Adipocyte (in vitro differentiated cells): ENCODE measurements around the gene SLC24A3.

ENCODE experiments used
- DNase-seq: peaks from one replicate; pipeline ENCODE4 v3.0.0-alpha.2; 2015; ENCODE audit warnings: low read depth
- H3K27me3 ChIP-seq: replicated peaks from 2 replicates; pipeline ENCODE4 v1.7.0; 2013; ENCODE audit warnings: mild to moderate bottlenecking, low read length, moderate library complexity; ENCODE audit not compliant: control insufficient read depth, insufficient read depth
- H3K36me3 ChIP-seq: 2 replicates; pipeline ENCODE4 v1.7.0; 2013; ENCODE audit warnings: low read length, mild to moderate bottlenecking, moderate library complexity; ENCODE audit not compliant: control insufficient read depth, insufficient read depth, severe bottlenecking
- H3K4me1 ChIP-seq: 2 replicates; pipeline ENCODE4 v1.7.0; 2013; ENCODE audit warnings: mild to moderate bottlenecking, low read length, moderate library complexity; ENCODE audit not compliant: control insufficient read depth, insufficient read depth
- H3K4me3 ChIP-seq: 2 replicates; pipeline ENCODE4 v1.7.0; 2013; ENCODE audit warnings: mild to moderate bottlenecking, low read length, moderate library complexity
- H3K9ac ChIP-seq: 2 replicates; pipeline ENCODE4 v1.7.0; 2013; ENCODE audit warnings: mild to moderate bottlenecking, low read length, moderate library complexity
- H3K9me3 ChIP-seq: 2 replicates; pipeline ENCODE4 v1.7.0; 2013; ENCODE audit warnings: mild to moderate bottlenecking, low read length, moderate library complexity; ENCODE audit not compliant: control insufficient read depth

SLC24A3 gene

GRCh38 chr20:19212469-19212815 lies at the start of gene SLC24A3:
TSS of gene SLC24A3 (plus strand) at chr20:19212642.
- Histone ChIP-seq H3K4me3 (peak within 1 kb of the TSS; percentile 74), H3K36me3 (no peaks in the 10 kb centered on the region), H3K27me3 (peaks cover 27% of the 10 kb centered on the region), H3K4me1 (peaks cover 19% of the 10 kb centered on the region), H3K9ac (peak within 1 kb of the TSS; percentile 39), H3K9me3 (no peaks in the 10 kb centered on the region)
- peak; percentile 46 for DNase-seq

DNA sequence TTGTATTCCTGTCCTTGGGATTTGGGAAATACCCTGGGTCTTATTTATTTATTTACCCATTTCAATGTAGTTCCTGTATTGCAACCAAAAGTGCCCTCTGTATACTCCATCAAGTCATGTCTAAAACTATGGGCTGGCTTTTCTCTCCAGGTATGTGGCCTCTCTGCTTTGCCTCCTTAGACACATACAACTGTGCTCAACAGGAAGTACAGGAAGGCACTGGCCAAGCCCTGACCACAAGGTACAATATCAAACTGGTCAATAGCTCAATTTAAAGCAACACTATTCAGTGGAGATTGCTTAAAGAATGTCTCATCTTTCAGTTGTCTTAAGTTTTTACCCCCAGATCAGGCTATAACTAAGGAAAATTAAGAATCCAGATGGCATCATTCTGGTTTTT lies 42.3 kb upstream of the SLC24A3 start:
- Histone ChIP-seq H3K4me1 (no peaks in the 10 kb centered on the region), H3K36me3 (no peaks in the 10 kb centered on the region), H3K9me3 (peaks cover 9% of the 10 kb centered on the region), H3K4me3 (no peak overlapping the region), H3K27me3 (no peaks in the 10 kb centered on the region), H3K9ac (no peak overlapping the region)
- DNase-seq, result no peak

DNA sequence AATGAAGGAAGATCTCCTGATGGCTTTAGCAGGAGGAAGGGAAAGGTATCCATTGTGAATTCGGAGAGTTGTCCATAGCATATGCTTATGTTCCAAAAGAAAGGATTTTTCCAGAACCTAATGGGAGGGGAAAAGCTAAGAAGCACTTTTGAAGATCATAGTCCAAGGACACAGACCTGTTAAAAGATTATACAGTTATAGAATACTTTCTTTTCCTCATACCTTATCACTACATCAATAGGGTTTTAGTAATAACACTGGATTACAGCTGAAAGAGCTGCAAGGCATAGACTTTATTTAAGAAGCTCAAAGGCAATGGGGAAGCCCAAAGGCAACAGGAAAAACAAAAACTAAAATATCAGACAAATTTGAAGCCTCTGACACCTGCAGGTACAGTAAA lies 39.8 kb upstream of the SLC24A3 start:
- Histone ChIP-seq H3K27me3 (no peaks in the 10 kb centered on the region), H3K36me3 (no peaks in the 10 kb centered on the region), H3K9me3 (peaks cover 11% of the 10 kb centered on the region), H3K9ac (no peak overlapping the region), H3K4me3 (no peak overlapping the region), H3K4me1 (peaks cover 7% of the 10 kb centered on the region)
- no peak for DNase-seq

DNA sequence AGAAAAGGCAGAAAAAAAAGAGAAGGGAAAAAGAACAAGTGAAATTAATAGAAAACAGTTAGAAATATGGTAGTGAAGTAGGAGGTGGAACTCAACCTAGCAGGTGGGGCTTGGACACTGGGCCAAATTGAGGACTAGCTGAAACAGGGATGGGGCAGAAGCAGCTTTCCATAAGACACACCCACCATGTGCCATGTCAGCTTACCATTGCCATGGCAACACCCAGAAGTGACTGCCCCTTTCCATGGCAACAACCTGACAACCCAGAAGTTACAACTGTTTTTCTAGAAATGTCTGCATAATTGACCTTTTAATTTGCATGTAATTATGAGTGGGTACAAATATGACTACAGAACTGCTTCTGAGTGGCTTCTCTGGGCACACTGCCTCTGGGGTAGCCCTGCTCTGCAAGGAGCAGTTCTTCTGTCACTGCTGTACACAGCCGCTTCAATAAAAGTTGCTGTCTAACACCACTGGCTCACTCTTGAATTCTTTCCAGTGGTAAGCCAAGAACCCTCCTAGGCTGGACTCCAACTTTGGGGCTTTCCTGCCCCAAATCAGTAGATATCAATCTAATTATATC lies 35.9 kb upstream of the SLC24A3 start:
- Histone ChIP-seq H3K27me3 (no peaks in the 10 kb centered on the region), H3K4me3 (no peak overlapping the region), H3K4me1 (peaks cover 17% of the 10 kb centered on the region), H3K9me3 (peaks cover 4% of the 10 kb centered on the region), H3K36me3 (no peaks in the 10 kb centered on the region), H3K9ac (no peak overlapping the region)
- DNase-seq, result no peak

GRCh38 chr20:19181552-19181951 lies 30.9 kb upstream of the SLC24A3 start:
- no peak for DNase-seq
- peaks cover 17% of the 10 kb centered on the region for H3K4me1 ChIP-seq
- H3K36me3 ChIP-seq, result no peaks in the 10 kb centered on the region

DNA sequence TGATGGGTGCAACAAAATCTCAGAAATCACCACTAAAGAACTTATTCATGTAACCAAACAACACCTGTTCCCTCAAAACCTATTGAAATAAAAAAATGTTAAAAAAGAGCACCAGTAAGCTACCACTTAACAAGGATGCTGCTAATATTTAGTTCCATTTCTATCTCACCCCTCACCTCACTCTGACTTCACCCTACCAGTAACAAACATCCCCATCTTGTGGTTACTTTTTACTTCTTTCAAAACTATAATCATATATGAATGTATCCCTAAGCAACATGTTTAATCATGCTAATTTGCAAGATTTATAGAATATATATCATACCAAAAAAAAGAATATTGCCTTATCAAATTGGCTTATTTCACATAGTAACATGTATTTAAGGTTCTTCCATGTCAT lies 27.4 kb upstream of the SLC24A3 start:
- Histone ChIP-seq H3K4me1 (no peaks in the 10 kb centered on the region), H3K9ac (no peak overlapping the region), H3K9me3 (no peaks in the 10 kb centered on the region), H3K36me3 (no peaks in the 10 kb centered on the region), H3K4me3 (no peak overlapping the region), H3K27me3 (no peaks in the 10 kb centered on the region)
- no peak for DNase-seq

More at GRCh38 chr20:19181552-19181951, 30.9 kb upstream of the SLC24A3 start:
- Histone ChIP-seq H3K4me3 (no peak overlapping the region), H3K9ac (no peak overlapping the region), H3K9me3 (no peaks in the 10 kb centered on the region), H3K27me3 (no peaks in the 10 kb centered on the region)

DNA sequence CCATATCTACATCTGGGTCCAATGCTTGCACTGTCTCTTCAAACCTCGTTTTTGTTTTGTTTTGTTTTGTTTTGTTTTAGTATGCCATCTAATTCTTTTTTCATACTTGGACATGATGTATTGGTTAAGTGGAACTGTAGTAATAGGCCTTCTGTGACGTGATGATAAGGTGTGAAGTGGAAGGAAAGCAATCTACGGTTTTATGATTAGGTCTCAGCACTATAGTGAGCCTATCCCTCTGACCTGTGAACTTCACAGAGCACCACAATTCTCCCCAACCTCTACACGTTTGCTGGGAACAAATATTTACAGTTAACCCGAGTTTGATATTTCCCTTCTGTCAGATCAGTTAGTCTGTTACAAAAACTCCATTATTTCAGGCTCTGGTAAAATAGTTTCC lies 19.1 kb upstream of the SLC24A3 start:
- DNase-seq, result no peak
- Histone ChIP-seq H3K9ac (no peak overlapping the region), H3K36me3 (no peaks in the 10 kb centered on the region), H3K4me1 (no peaks in the 10 kb centered on the region), H3K9me3 (no peaks in the 10 kb centered on the region), H3K4me3 (no peak overlapping the region), H3K27me3 (no peaks in the 10 kb centered on the region)

DNA sequence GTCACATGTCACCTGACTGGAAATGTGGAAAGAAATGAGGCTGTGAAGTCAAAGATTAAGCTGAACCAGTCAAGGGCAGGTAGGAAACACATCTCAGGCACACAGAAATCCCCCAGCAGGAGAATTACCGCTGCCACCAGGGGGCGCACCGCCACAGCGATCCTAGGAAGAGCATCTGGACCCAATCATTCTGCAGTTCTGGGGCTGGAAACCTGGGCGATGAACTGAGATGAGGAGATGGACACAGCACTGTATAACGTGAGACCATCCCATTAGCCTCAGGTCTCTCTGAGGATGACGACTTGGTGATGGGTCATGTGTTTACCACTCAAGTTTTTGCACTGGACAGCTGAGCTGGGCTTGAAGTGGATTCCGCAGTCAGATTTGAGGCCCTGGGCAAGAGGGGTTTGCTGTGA lies 6.5 kb upstream of the SLC24A3 start:
- peak; percentile 76 for DNase-seq
- Histone ChIP-seq H3K36me3 (no peaks in the 10 kb centered on the region), H3K9me3 (peaks cover 8% of the 10 kb centered on the region), H3K9ac (no peak overlapping the region), H3K4me3 (no peak overlapping the region), H3K27me3 (no peaks in the 10 kb centered on the region), H3K4me1 (peaks cover 6% of the 10 kb centered on the region)

DNA sequence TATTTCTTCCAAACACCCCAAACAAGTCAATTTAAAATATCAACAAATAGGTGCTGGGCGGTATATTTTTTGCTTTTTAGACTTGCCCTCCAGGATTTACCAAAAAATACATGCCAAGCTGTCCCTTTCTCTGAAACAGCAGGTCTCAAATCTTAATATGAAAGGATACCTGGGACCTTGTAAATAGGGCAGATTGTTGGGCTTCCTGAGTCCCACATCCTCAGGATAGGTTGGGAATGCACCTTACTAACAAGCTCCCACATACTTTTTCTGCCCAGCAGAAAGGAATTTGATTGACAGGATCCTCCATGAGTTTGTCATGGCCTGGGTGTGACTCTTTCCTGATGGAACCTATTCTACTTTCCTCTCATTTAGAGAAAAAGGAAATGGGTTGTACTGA lies 4.9 kb upstream of the SLC24A3 start:
- Histone ChIP-seq H3K27me3 (no peaks in the 10 kb centered on the region), H3K4me1 (peaks cover 13% of the 10 kb centered on the region), H3K36me3 (no peaks in the 10 kb centered on the region), H3K9me3 (peaks cover 8% of the 10 kb centered on the region), H3K4me3 (no peak overlapping the region), H3K9ac (no peak overlapping the region)
- DNase-seq, result no peak

- Histone ChIP-seq H3K27me3 (peaks cover 19% of the 10 kb centered on the region), H3K9me3 (no peaks in the 10 kb centered on the region), H3K36me3 (no peaks in the 10 kb centered on the region), H3K4me1 (peaks cover 19% of the 10 kb centered on the region), H3K4me3 (no peak overlapping the region), H3K9ac (no peak overlapping the region)
- DNase-seq, result peak; percentile 80
Observed at GRCh38 chr20:19210391-19211155, 1.9 kb upstream of the SLC24A3 start.

GRCh38 chr20:19211252-19211651 lies 1.2 kb upstream of the SLC24A3 start:
- no peak for DNase-seq
- no peak overlapping the region for H3K9ac ChIP-seq
- peak overlapping the region; percentile 68 for H3K4me3 ChIP-seq
- no peaks in the 10 kb centered on the region for H3K36me3 ChIP-seq
- peaks cover 19% of the 10 kb centered on the region for H3K27me3 ChIP-seq
- peaks cover 19% of the 10 kb centered on the region for H3K4me1 ChIP-seq
- H3K9me3 ChIP-seq, result no peaks in the 10 kb centered on the region
